Endometrial microvascular endothelial cells (primary cell): ENCODE measurements around the gene ZBED1. TPM values are rescaled to one million over a fixed set of nuclear protein-coding genes. Genes with fewer than 3 reads are reported as not detected.

Experiments used
- in situ Hi-C: cut with HindIII; loops from 2 replicates; pipeline ENCODE4 v1.10.0; 2017; ENCODE audit warnings: low sequenced_read_pairs, low pct_unique_long_range_greater_than_20kb; ENCODE audit errors: inconsistent ontology term
- total RNA-seq: library from RNA; depleted of rRNA; stranded (reverse); fragments of >200 nt; gene quantifications from one replicate; pipeline ENCODE4 v1.2.3, GENCODE V29; 2015; ENCODE audit errors: inconsistent ontology term

ZBED1 gene
- total RNA-seq, 1 donor from 2014 or later = 46.9 TPM

GRCh38 chrX:2442694-2443093 is 58.1 kb downstream of the ZBED1 start:
- in situ Hi-C loops = no loop called here

GRCh38 chrX:2441466-2441865 is 59.3 kb downstream of the ZBED1 start:
- in situ Hi-C loops = no loop called here

- in situ Hi-C loops = no loop called here
Measured at GRCh38 chrX:2439613-2440012, 61.2 kb downstream of the ZBED1 start.

Other genes starting within 250 kb of the ZBED1 start
- gene DHRSX, start within 50 bp of the ZBED1 start, total RNA-seq = 13.8 TPM
- gene CD99, start 190.3 kb upstream of the ZBED1 start, total RNA-seq = 443 TPM